IMR-90 (cell line): ENCODE results near the gene MGRN1. TPM values are rescaled to one million over a fixed set of nuclear protein-coding genes. Genes with fewer than 3 reads are reported as not detected.

Experiments
- ATAC-seq: fragments of 200-7000 bp; cut with Tn5 transposase; 2 replicates; pipeline ENCODE4 v1.9.1; 2020; ENCODE audit warnings: low read depth, mild to moderate bottlenecking, moderate library complexity
- BruUV-seq: library from RNA; stranded (reverse); fragments of 400-500 nt; replicated peaks from 2 replicates; lab custom pipeline; 2021; lab: Mats Ljungman, UMichigan
- CTCF ChIA-PET: fragments of 300-600 bp; formaldehyde crosslinking; extraction: SDS; loops from one replicate; lab custom pipeline; 2021; ENCODE audit warnings: antibody characterized with exemption; lab: Yijun Ruan, JAX
- POLR2A ChIA-PET: fragments of 300-600 bp; sonication (Branson Sonifier 250); formaldehyde crosslinking; loops from one replicate; lab custom pipeline; 2022; ENCODE audit warnings: antibody characterized with exemption; ENCODE audit not compliant: unreplicated experiment; lab: Charles Lee
- DNase-seq: peaks from one replicate; pipeline ENCODE4 v3.0.0; 2013
- H2AFZ ChIP-seq: replicated peaks from 2 replicates; pipeline ENCODE3; 2013; ENCODE audit warnings: low read length, mild to moderate bottlenecking; ENCODE audit not compliant: poor library complexity
- H2AK5ac ChIP-seq: 2 replicates; pipeline ENCODE4 v1.6.1; 2013; ENCODE audit warnings: low read depth, low read length, inconsistent platforms
- H2AK9ac ChIP-seq: replicated peaks from 2 replicates; pipeline ENCODE3; 2013; ENCODE audit warnings: mild to moderate bottlenecking, low read depth, low read length, moderate library complexity; ENCODE audit not compliant: poor library complexity
- H2BK120ac ChIP-seq: 2 replicates; pipeline ENCODE4 v1.6.1; 2013; ENCODE audit warnings: low read depth, low read length, inconsistent platforms
- H2BK15ac ChIP-seq: 3 replicates; pipeline ENCODE4 v1.6.1; 2013; ENCODE audit warnings: low read depth, low read length, inconsistent platforms
- H2BK20ac ChIP-seq: 2 replicates; pipeline ENCODE4 v1.6.1; 2013; ENCODE audit warnings: low read depth, mild to moderate bottlenecking, inconsistent platforms, low read length, moderate library complexity
- H2BK5ac ChIP-seq: 2 replicates; pipeline ENCODE4 v1.6.1; 2013; ENCODE audit warnings: mild to moderate bottlenecking, low read depth, low read length, inconsistent platforms; ENCODE audit not compliant: poor library complexity, severe bottlenecking
- H3K14ac ChIP-seq: replicated peaks from 2 replicates; pipeline ENCODE4 v1.6.1; 2013; ENCODE audit warnings: low read depth, low read length, inconsistent platforms
- H3K18ac ChIP-seq: 2 replicates; pipeline ENCODE4 v1.6.1; 2013; ENCODE audit warnings: low read depth, low read length, control low read depth
- H3K23ac ChIP-seq: 2 replicates; pipeline ENCODE4 v1.6.1; 2013; ENCODE audit warnings: low read depth, low read length, inconsistent platforms
- H3K27ac ChIP-seq: 2 replicates; pipeline ENCODE4 v1.5.1; 2013; ENCODE audit warnings: mild to moderate bottlenecking, control low read depth, low read length; ENCODE audit not compliant: insufficient read depth
- H3K27me3 ChIP-seq: 2 replicates; pipeline ENCODE4 v1.6.1; 2013; ENCODE audit warnings: low read length; ENCODE audit not compliant: control insufficient read depth, insufficient read depth
- H3K36me3 ChIP-seq: 2 replicates; pipeline ENCODE4 v1.6.1; 2013; ENCODE audit warnings: low read length, mixed read lengths; ENCODE audit not compliant: control insufficient read depth, insufficient read depth
- H3K4ac ChIP-seq: 2 replicates; pipeline ENCODE4 v1.6.1; 2013; ENCODE audit warnings: low read depth, low read length, inconsistent platforms
- H3K4me1 ChIP-seq: 2 replicates; pipeline ENCODE4 v1.6.1; 2013; ENCODE audit warnings: low read length, mixed read lengths; ENCODE audit not compliant: control insufficient read depth, insufficient read depth
- H3K4me2 ChIP-seq: 2 replicates; pipeline ENCODE4 v1.6.1; 2013; ENCODE audit warnings: low read depth, mild to moderate bottlenecking, control low read depth, low read length, moderate library complexity
- H3K4me3 ChIP-seq: 2 replicates; pipeline ENCODE4 v1.5.1; 2013; ENCODE audit warnings: low read depth, mild to moderate bottlenecking, control low read depth, low read length, moderate library complexity; ENCODE audit not compliant: insufficient read depth
- H3K56ac ChIP-seq: 2 replicates; pipeline ENCODE4 v1.6.1; 2013; ENCODE audit warnings: low read length, inconsistent platforms; ENCODE audit not compliant: insufficient read depth; ENCODE audit errors: extremely low read depth
- H3K79me1 ChIP-seq, 2 experiments: 2 replicates each; pipeline ENCODE4 v1.6.1; 2013; ENCODE audit warnings: low read length in 2 of 2, inconsistent platforms in 1 of 2, low read depth in 1 of 2
- H3K9ac ChIP-seq: 2 replicates; pipeline ENCODE4 v1.6.1; 2013; ENCODE audit warnings: low read depth, low read length, control low read depth
- H3K9me1 ChIP-seq: 2 replicates; pipeline ENCODE4 v1.6.1; 2013; ENCODE audit warnings: low read length, inconsistent platforms; ENCODE audit not compliant: insufficient read depth
- H3K9me3 ChIP-seq: 2 replicates; pipeline ENCODE4 v1.6.1; 2013; ENCODE audit warnings: low read length; ENCODE audit not compliant: control insufficient read depth, insufficient read depth
- H4K20me1 ChIP-seq: 2 replicates; pipeline ENCODE4 v1.6.1; 2013; ENCODE audit warnings: low read length, inconsistent platforms; ENCODE audit not compliant: insufficient read depth
- H4K5ac ChIP-seq: 2 replicates; pipeline ENCODE4 v1.6.1; 2013; ENCODE audit warnings: mild to moderate bottlenecking, low read depth, low read length, control low read depth
- H4K8ac ChIP-seq, 2 experiments: 2 replicates each; pipeline ENCODE4 v1.6.1; 2013; ENCODE audit warnings: low read depth in 2 of 2, low read length in 2 of 2, control low read depth in 1 of 2, inconsistent platforms in 1 of 2
- H4K91ac ChIP-seq: 2 replicates; pipeline ENCODE4 v1.6.1; 2013; ENCODE audit warnings: low read depth, low read length, inconsistent platforms; ENCODE audit not compliant: insufficient read depth
- CEBPB ChIP-seq: IDR thresholded peaks from 2 replicates; pipeline ENCODE4 v1.6.1; 2012; ENCODE audit warnings: low read depth, low read length, improper control_type of control experiment
- MAZ ChIP-seq: IDR thresholded peaks from 2 replicates; pipeline ENCODE4 v1.6.1; 2012; ENCODE audit warnings: low read depth, mild to moderate bottlenecking, low read length, improper control_type of control experiment, moderate library complexity, borderline replicate concordance
- MXI1 ChIP-seq: IDR thresholded peaks from 2 replicates; pipeline ENCODE4 v1.6.1; 2012; ENCODE audit warnings: low read depth, mild to moderate bottlenecking, low read length, moderate library complexity, borderline replicate concordance
- POLR2A ChIP-seq: IDR thresholded peaks from 2 replicates; pipeline ENCODE4 v1.6.1; 2012; ENCODE audit warnings: mild to moderate bottlenecking, low read depth, low read length
- WGBS, 2 experiments: methylation state at CpG; one replicate each; pipeline versions ENCODE4 v1.1.5 to v1.1.7; 2013; ENCODE audit warnings: missing lambda C conversion rate in 2 of 2; ENCODE audit not compliant: insufficient read length in 1 of 2; ENCODE audit errors: extremely low coverage in 2 of 2; 5-methylcytosine and 5-hydroxymethylcytosine counted together
- dilution Hi-C: fragments of 300-500 bp; cut with HindIII; formaldehyde crosslinking; loops from one replicate; pipeline ENCODE4 v1.14.3; 2018; ENCODE audit warnings: low sequenced_read_pairs; ENCODE audit not compliant: unreplicated experiment
- in situ Hi-C: fragments of 300-500 bp; cut with MboI; formaldehyde crosslinking; loops from 3 replicates; pipeline ENCODE4 v1.14.3; 2019; ENCODE audit warnings: low sequenced_read_pairs, inconsistent platforms, mixed read lengths
- intact Hi-C: fragments of 100-400 bp; cut with micrococcal nuclease; formaldehyde crosslinking; loops from 2 replicates; pipeline ENCODE4 v1.10.0; 2022
- polyA plus RNA-seq, 3 experiments: library from polyadenylated mRNA; depleted of rRNA; stranded (reverse); fragments of >200 nt; gene quantifications; 2 replicates each; pipeline ENCODE4 v1.2.3, GENCODE V29; 2012; ENCODE audit warnings: low replicate concordance in 1 of 3
- total RNA-seq: library from RNA; depleted of rRNA; stranded (reverse); fragments of >200 nt; gene quantifications from 2 replicates; pipeline ENCODE4 v1.2.3, GENCODE V29; 2012

MGRN1 gene
- total and polyA plus RNA-seq, 2 of the 4 experiments (the other 2 are of a cell fraction), result 11.7 to 32.7 TPM

- in situ Hi-C loops, result no loop called here
- peak overlapping the region; percentile 94 for H3K4me2 ChIP-seq
- H3K36me3 ChIP-seq, result peaks cover 4% of the 10 kb centered on the region
- peaks cover 4% of the 10 kb centered on the region; the same call in 1 of the 2 replicates for H3K9me1 ChIP-seq
- H3K79me1 ChIP-seq, result peaks cover 19 to 31% of the 10 kb centered on the region in 2 experiments
- no peak for TF ChIP-seq MAZ
- no peak for TF ChIP-seq CEBPB
- TF ChIP-seq POLR2A, result peak; percentile 36; the same call in 1 of the 2 replicates
- peak; percentile 95 for TF ChIP-seq MXI1
- H2BK120ac ChIP-seq, result no peak overlapping the region
- peak overlapping the region; percentile 84 for H3K27ac ChIP-seq
- no peak overlapping the region; the same call in 2 of the 3 replicates for H2BK15ac ChIP-seq
- H3K18ac ChIP-seq, result peak overlapping the region; percentile 74
- H3K27me3 ChIP-seq, result no peaks in the 10 kb centered on the region
- H2AK9ac ChIP-seq, result peak overlapping the region; percentile 84
- peak overlapping the region; percentile 82 for H4K5ac ChIP-seq
- H2AFZ ChIP-seq, result peak overlapping the region; percentile 98
- H3K23ac ChIP-seq, result peak overlapping the region; percentile 29
- peak overlapping the region; percentile 57 for H3K14ac ChIP-seq
- peak overlapping the region; percentile 92 for H3K9ac ChIP-seq
- peaks cover 3% of the 10 kb centered on the region; the same call in 1 of the 2 replicates for H4K20me1 ChIP-seq
- ATAC-seq, result peak; percentile 79
- BruUV-seq, result no TSS peak
- peaks cover 4% of the 10 kb centered on the region for H3K4me1 ChIP-seq
- ChIA-PET POLR2A (interaction anchor here (0.6 kb wide), 1 partner anchor 111 kb away, joined by 3 read pairs; no protein-coding TSS in a partner anchor), CTCF (interaction anchor here (0.6 to 0.8 kb wide), 2 partner anchors 11 to 220 kb away, joined by 3 to 4 read pairs; no protein-coding TSS in a partner anchor)
- H3K4me3 ChIP-seq, result peak overlapping the region; percentile 89
- peak overlapping the region; percentile 41; the same call in 1 of the 2 replicates for H2AK5ac ChIP-seq
- peak; percentile 70 for DNase-seq
- dilution Hi-C loops, result no loop called here
- intact Hi-C loops, result loop anchor here (2.0 kb wide), 2 partner anchors 32 to 222 kb away; partner anchors contain the start of gene ZNF500
- H3K56ac ChIP-seq, result peak overlapping the region; percentile 48
- WGBS, 2 experiments, result 9% methylated on average over 15 of the region's 38 CpGs; no CpG with 5 or more reads in 1 of the 2 experiments
- peak overlapping the region; percentile 65 for H3K4ac ChIP-seq
- H2BK5ac ChIP-seq, result peak overlapping the region; percentile 53
- peak overlapping the region; percentile 86 to 92 for H4K8ac ChIP-seq
- H3K9me3 ChIP-seq, result no peaks in the 10 kb centered on the region
- H4K91ac ChIP-seq, result peak overlapping the region; percentile 49
- H2BK20ac ChIP-seq, result no peak overlapping the region
Measured at GRCh38 chr16:4734730-4735535, 110.3 kb downstream of the MGRN1 start.
